Hepatocyte (in vitro differentiated cells): ENCODE data around the gene MEG3. TPM values are rescaled to one million over a fixed set of nuclear protein-coding genes. Genes with fewer than 3 reads are reported as not detected.

Experiments used
- DNase-seq: peaks from one replicate; pipeline ENCODE4 v3.0.0-alpha.2; 2016; ENCODE audit warnings: low spot score
- H2AFZ ChIP-seq: fragments of 200-600 bp; sonication (generic); 2 replicates; pipeline ENCODE4 v1.6.0; 2016; ENCODE audit warnings: antibody characterized with exemption, mild to moderate bottlenecking
- H3K27ac ChIP-seq: fragments of 200-600 bp; sonication (generic); 2 replicates; pipeline ENCODE4 v1.5.1; 2016; ENCODE audit warnings: mild to moderate bottlenecking
- H3K27me3 ChIP-seq: fragments of 200-600 bp; sonication (generic); 2 replicates; pipeline ENCODE4 v1.6.1; 2016
- H3K36me3 ChIP-seq: fragments of 200-600 bp; sonication (generic); replicated peaks from 2 replicates; pipeline ENCODE4 v1.5.1; 2016; ENCODE audit warnings: low read depth; ENCODE audit not compliant: insufficient read depth
- H3K4me1 ChIP-seq: fragments of 200-600 bp; sonication (generic); 2 replicates; pipeline ENCODE4 v1.5.1; 2016; ENCODE audit warnings: mild to moderate bottlenecking, moderate library complexity; ENCODE audit not compliant: insufficient read depth
- H3K4me2 ChIP-seq: fragments of 200-600 bp; sonication (generic); 2 replicates; pipeline ENCODE4 v1.6.0; 2016
- H3K4me3 ChIP-seq: fragments of 200-600 bp; sonication (generic); 2 replicates; pipeline ENCODE4 v1.5.1; 2016; ENCODE audit warnings: mild to moderate bottlenecking
- H3K79me2 ChIP-seq: fragments of 200-600 bp; sonication (generic); 2 replicates; pipeline ENCODE4 v1.6.0; 2017; ENCODE audit warnings: mild to moderate bottlenecking
- H3K9me2 ChIP-seq: fragments of 200-600 bp; sonication (generic); replicated peaks from 2 replicates; pipeline ENCODE4 v1.6.0; 2017; ENCODE audit warnings: mild to moderate bottlenecking; ENCODE audit not compliant: insufficient read depth
- H3K9me3 ChIP-seq: fragments of 200-600 bp; sonication (generic); 2 replicates; pipeline ENCODE4 v1.5.1; 2016; ENCODE audit warnings: low read depth, mild to moderate bottlenecking
- H4K20me1 ChIP-seq: fragments of 200-600 bp; sonication (generic); 2 replicates; pipeline ENCODE4 v1.6.0; 2016; ENCODE audit warnings: mild to moderate bottlenecking; ENCODE audit not compliant: insufficient read depth, poor library complexity, severe bottlenecking
- EZH2 ChIP-seq: fragments of 200-600 bp; sonication (generic); IDR thresholded peaks from 2 replicates; pipeline ENCODE4 v1.6.1; 2016; ENCODE audit warnings: antibody characterized with exemption, mild to moderate bottlenecking, borderline replicate concordance
- EZH2phosphoT487 ChIP-seq: fragments of 200-600 bp; sonication (generic); IDR thresholded peaks from one replicate; pipeline ENCODE4 v1.6.1; 2018; ENCODE audit warnings: antibody characterized with exemption, mild to moderate bottlenecking, low read depth, moderate library complexity; ENCODE audit not compliant: unreplicated experiment, severe bottlenecking
- WGBS: methylation state at CpG from one replicate; pipeline ENCODE4 v1.1.6; 2016; ENCODE audit warnings: low lambda C conversion rate; ENCODE audit errors: missing lambda C conversion rate; 5-methylcytosine and 5-hydroxymethylcytosine counted together
- polyA plus RNA-seq: library from polyadenylated mRNA; unstranded; fragments of >200 nt; fragmentation: Nextera tagmentation; extraction: Ambion mirVana; gene quantifications from 2 replicates; pipeline ENCODE4 v1.2.1, GENCODE V29; 2016
- total RNA-seq: library from RNA; depleted of rRNA; stranded (reverse); fragments of >200 nt; gene quantifications from 2 replicates; pipeline ENCODE4 v1.2.3, GENCODE V29; 2014
- TF ChIP-seq, protein P1 (sequence below): fragments of 200-600 bp; sonication (generic); IDR thresholded peaks from 2 replicates; pipeline ENCODE4 v1.5.1; 2016; ENCODE audit warnings: antibody characterized with exemption, mild to moderate bottlenecking; ENCODE audit not compliant: poor library complexity

The MEG3 gene
- total and polyA plus RNA-seq, 2 experiments from 2014 or later: not detected

DNA sequence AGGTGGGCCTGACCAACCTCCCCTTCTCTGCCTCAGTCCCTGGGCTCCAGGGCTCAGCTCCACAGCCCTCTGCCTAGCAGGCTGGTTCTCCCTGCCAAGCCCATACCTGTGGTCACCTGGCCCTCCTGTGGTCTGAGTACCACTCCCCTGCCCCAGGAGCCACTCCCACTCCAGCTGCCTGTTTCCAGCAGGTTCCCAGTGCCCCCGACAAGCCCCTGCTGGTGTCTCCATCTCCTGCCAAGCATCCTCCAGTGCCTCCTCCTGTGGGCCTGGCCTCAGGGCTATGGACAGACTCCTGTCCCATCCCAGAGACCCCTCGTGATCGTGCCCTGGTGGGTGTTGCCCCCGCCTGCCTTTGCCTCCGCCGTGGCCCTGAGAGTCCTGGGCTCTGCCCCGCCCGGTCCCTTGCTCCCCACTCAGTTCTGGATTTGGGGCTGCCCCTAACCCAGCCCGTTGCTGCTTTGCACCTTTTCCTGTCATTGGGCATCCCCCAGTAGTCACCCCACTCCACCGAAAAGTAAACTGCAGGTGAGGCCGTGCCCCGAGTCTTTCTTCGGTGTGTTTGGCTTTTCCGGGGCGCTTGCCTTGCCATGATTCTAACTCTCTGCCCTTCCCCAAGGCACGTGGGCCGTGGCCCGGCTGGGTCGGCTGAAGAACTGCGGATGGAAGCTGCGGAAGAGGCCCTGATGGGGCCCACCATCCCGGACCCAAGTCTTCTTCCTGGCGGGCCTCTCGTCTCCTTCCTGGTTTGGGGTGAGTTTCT is 9.8 kb downstream of the MEG3 start:
- Histone ChIP-seq H3K27ac (no peak overlapping the region), H3K4me2 (no peak overlapping the region), H3K4me3 (no peak overlapping the region), H4K20me1 (no peaks in the 10 kb centered on the region), H3K9me2 (no peaks in the 10 kb centered on the region), H3K9me3 (no peaks in the 10 kb centered on the region), H3K36me3 (no peaks in the 10 kb centered on the region), H2AFZ (no peak overlapping the region), H3K27me3 (no peaks in the 10 kb centered on the region), H3K79me2 (no peaks in the 10 kb centered on the region), H3K4me1 (peaks cover 39% of the 10 kb centered on the region)
- DNase-seq: no peak
- 92% methylated on average over 24 of the region's 24 CpGs for WGBS
- TF ChIP-seq EZH2 (no peak), EZH2phosphoT487 (no peak)
- TF ChIP-seq, protein P1, sequence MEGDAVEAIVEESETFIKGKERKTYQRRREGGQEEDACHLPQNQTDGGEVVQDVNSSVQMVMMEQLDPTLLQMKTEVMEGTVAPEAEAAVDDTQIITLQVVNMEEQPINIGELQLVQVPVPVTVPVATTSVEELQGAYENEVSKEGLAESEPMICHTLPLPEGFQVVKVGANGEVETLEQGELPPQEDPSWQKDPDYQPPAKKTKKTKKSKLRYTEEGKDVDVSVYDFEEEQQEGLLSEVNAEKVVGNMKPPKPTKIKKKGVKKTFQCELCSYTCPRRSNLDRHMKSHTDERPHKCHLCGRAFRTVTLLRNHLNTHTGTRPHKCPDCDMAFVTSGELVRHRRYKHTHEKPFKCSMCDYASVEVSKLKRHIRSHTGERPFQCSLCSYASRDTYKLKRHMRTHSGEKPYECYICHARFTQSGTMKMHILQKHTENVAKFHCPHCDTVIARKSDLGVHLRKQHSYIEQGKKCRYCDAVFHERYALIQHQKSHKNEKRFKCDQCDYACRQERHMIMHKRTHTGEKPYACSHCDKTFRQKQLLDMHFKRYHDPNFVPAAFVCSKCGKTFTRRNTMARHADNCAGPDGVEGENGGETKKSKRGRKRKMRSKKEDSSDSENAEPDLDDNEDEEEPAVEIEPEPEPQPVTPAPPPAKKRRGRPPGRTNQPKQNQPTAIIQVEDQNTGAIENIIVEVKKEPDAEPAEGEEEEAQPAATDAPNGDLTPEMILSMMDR: no peak

DNA sequence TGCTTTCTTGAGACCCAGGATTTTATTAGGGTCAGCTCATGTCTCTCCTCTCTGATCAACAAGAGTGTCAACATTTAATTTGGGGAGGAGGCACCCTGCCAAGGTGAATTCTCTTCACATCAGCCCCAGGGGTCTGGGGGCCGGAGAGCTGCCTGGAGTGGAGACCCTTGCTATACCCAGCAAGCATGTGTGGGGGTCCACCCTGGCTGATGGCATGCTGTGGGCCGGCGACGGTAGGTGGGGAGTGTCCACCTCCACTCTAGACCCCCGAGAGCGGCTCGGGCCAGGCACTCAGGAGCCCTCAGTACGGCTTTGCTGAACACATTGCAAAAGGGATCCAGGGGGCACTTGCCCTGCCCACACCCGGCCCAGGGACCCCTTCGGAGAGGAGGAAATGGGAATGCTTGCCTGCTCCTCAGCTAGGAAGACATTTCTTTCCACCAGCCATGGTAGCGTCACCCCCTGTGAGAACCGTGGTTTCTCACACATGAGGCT is 10.4 kb downstream of the MEG3 start:
- H3K9me2 ChIP-seq: no peaks in the 10 kb centered on the region
- H4K20me1 ChIP-seq: no peaks in the 10 kb centered on the region
- 93% methylated on average over 12 of the region's 12 CpGs for WGBS
- no peaks in the 10 kb centered on the region for H3K36me3 ChIP-seq
- H3K79me2 ChIP-seq: no peaks in the 10 kb centered on the region
- H3K4me2 ChIP-seq: no peak overlapping the region
- H3K4me3 ChIP-seq: no peak overlapping the region
- TF ChIP-seq, protein P1: no peak
- TF ChIP-seq EZH2phosphoT487: no peak
- no peak for TF ChIP-seq EZH2
- no peak for DNase-seq
- peaks cover 39% of the 10 kb centered on the region for H3K4me1 ChIP-seq
- no peaks in the 10 kb centered on the region for H3K9me3 ChIP-seq
- no peak overlapping the region for H2AFZ ChIP-seq
- peak overlapping the region; percentile 78 for H3K27ac ChIP-seq
- H3K27me3 ChIP-seq: no peaks in the 10 kb centered on the region

DNA sequence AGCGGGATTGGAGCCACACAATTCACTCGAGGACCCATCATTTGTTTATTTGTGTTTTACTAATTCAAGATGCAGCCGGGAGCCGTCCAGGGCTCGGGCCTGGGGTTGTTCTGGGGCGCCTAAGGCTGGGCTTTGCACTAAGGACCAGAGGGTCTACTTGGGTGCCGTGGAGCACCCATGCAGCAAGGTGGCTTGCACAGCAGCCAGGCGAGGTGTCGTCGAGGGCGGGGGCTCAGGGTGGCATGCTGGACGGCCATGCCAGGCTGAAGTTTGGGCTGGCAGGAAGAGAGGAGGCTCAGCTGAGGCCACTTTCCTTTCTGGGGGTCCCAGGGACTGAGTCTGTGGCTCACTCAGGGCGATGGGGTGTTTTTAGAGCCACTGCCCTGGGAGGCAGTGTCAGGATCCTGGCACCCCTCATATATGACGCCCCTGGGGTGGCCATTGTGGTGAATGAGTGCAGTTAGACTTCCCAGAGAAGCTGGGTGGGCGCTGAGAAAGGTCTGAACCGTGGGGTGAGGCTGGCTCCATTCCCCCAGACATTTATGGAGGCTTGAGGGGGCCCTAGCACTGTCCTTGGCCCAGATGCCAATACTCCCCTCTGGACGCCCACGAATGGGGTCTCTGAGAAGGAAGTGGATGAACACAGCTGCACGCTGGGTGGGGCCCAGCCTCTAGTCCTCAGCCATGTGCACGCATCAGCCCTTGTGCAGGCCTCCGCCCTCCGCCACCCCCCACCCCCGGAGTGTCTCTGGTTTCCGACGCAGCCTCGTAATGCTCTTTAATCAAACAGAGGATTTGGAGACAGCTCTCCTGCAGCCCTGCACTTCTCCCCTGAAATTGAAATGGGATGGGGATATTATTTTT is 11.3 kb downstream of the MEG3 start:
- Histone ChIP-seq H4K20me1 (no peaks in the 10 kb centered on the region), H3K79me2 (no peaks in the 10 kb centered on the region), H3K4me2 (peak overlapping the region; percentile 4), H3K4me3 (no peak overlapping the region), H3K27me3 (no peaks in the 10 kb centered on the region), H3K9me2 (no peaks in the 10 kb centered on the region), H3K36me3 (no peaks in the 10 kb centered on the region), H3K27ac (peak overlapping the region; percentile 78), H2AFZ (no peak overlapping the region), H3K4me1 (peaks cover 45% of the 10 kb centered on the region), H3K9me3 (no peaks in the 10 kb centered on the region)
- WGBS: 68% methylated on average over 26 of the region's 26 CpGs
- TF ChIP-seq EZH2 (no peak), EZH2phosphoT487 (no peak)
- TF ChIP-seq, protein P1: no peak
- DNase-seq: no peak
